ENCODE data around the gene AHCTF1. TPM values are rescaled to one million over a fixed set of nuclear protein-coding genes. Genes with fewer than 3 reads are reported as not detected.
A peak's percentile ranks its signal among the peaks of the same experiment; 100 is the strongest.

AHCTF1 gene
- total RNA-seq, 1 donor from 2014 or later, result 25.2 TPM

DNA sequence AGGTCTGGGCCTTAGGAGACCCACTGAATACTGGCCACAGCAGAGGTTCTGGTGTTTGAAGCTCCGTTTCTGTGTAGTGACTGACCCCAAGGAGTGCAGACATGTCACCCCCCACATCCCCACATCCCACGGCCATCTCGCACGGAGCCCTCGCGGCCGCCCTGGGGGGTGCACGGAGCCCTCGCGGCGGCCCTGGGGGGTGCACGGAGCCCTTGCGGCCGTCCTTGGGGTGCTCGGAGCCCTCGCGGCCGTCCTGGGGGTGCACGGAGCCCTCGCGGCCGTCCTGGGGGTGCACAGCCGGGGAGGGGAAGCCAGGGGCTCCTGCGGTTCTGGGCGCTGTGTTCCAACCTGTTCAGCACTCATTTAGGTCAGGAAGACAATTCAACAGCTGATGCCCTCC is 139.1 kb downstream of the AHCTF1 start:
- Mint-ChIP-seq H3K27ac (ENCODE audit: unreplicated experiment) (peak overlapping the region; percentile 97), H3K36me3 (ENCODE audit: unreplicated experiment) (peaks cover 14% of the 10 kb centered on the region), H3K4me3 (ENCODE audit: unreplicated experiment) (peak overlapping the region; percentile 75), H3K9me3 (ENCODE audit: unreplicated experiment) (peaks cover 16% of the 10 kb centered on the region), H3K4me1 (ENCODE audit: low read depth, unreplicated experiment) (peaks cover 29% of the 10 kb centered on the region), H3K27me3 (ENCODE audit: unreplicated experiment) (peaks cover 19% of the 10 kb centered on the region)
- no peak for DNase-seq
- TF ChIP-seq, protein P1, sequence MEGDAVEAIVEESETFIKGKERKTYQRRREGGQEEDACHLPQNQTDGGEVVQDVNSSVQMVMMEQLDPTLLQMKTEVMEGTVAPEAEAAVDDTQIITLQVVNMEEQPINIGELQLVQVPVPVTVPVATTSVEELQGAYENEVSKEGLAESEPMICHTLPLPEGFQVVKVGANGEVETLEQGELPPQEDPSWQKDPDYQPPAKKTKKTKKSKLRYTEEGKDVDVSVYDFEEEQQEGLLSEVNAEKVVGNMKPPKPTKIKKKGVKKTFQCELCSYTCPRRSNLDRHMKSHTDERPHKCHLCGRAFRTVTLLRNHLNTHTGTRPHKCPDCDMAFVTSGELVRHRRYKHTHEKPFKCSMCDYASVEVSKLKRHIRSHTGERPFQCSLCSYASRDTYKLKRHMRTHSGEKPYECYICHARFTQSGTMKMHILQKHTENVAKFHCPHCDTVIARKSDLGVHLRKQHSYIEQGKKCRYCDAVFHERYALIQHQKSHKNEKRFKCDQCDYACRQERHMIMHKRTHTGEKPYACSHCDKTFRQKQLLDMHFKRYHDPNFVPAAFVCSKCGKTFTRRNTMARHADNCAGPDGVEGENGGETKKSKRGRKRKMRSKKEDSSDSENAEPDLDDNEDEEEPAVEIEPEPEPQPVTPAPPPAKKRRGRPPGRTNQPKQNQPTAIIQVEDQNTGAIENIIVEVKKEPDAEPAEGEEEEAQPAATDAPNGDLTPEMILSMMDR (IDR thresholded peaks at IDR 0.05; ENCODE audit: partially characterized antibody, unreplicated experiment), result no peak

DNA sequence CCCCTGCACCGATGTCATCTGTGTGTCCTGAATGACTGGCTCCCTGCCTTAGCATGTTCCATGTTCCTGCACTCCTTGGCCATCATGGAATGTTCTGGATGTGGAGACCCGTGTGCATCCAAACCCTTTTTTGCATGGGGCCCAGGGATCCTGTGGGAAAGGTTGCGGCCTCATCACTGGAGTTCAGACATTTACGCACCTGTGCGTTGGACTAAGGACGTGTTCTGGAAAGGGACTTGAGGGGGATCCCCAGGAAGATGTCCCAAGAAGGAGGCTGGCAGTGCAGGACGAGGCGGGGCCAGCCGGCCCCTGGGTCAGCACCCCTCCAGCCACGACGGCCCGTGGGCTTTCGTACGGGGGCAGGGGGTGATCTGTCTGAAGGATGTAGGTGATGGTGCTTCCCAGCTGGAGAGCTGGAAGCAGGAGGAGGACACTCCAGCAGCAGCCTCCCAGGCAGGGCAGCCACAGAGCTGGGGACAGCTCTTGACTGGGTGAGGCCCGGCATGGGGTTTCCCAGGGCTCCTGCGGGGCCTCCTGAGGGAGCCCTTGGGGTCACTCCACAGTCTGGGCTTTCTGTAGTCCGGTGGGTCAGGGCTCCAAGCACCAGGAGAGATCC is 140.3 kb downstream of the AHCTF1 start:
- peaks cover 29% of the 10 kb centered on the region for H3K4me1 Mint-ChIP-seq (ENCODE audit: low read depth, unreplicated experiment)
- DNase-seq, result no peak
- peaks cover 21% of the 10 kb centered on the region for H3K27me3 Mint-ChIP-seq (ENCODE audit: unreplicated experiment)
- H3K4me3 Mint-ChIP-seq (ENCODE audit: unreplicated experiment), result no peak overlapping the region
- H3K36me3 Mint-ChIP-seq (ENCODE audit: unreplicated experiment), result peaks cover 14% of the 10 kb centered on the region
- H3K27ac Mint-ChIP-seq (ENCODE audit: unreplicated experiment), result no peak overlapping the region
- TF ChIP-seq, protein P1 (IDR thresholded peaks at IDR 0.05; ENCODE audit: partially characterized antibody, unreplicated experiment), result no peak
- peaks cover 16% of the 10 kb centered on the region for H3K9me3 Mint-ChIP-seq (ENCODE audit: unreplicated experiment)

DNA sequence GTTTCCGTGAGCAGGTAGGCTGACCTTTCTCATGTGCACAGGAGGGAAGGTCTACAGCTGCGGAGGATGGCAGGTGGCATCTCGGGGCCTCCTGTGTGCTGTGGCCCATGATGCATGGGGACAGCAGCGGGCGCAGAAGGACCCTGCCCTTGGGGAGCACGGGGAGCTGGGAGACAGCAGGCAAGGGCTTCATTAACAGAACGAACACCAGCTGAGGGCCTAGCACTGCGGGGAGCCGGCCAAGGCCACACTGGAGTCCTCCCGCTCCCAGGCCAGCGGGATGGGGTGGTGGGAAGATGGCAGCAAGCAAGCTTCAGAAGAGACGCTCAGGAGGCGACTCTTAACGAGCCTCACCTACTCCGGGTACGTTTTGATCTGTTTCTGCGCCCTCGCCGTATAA is 140.9 kb downstream of the AHCTF1 start:
- peaks cover 21% of the 10 kb centered on the region for H3K9me3 Mint-ChIP-seq (ENCODE audit: unreplicated experiment)
- H3K4me3 Mint-ChIP-seq (ENCODE audit: unreplicated experiment), result no peak overlapping the region
- peaks cover 28% of the 10 kb centered on the region for H3K4me1 Mint-ChIP-seq (ENCODE audit: low read depth, unreplicated experiment)
- H3K27ac Mint-ChIP-seq (ENCODE audit: unreplicated experiment), result no peak overlapping the region
- peaks cover 16% of the 10 kb centered on the region for H3K36me3 Mint-ChIP-seq (ENCODE audit: unreplicated experiment)
- H3K27me3 Mint-ChIP-seq (ENCODE audit: unreplicated experiment), result peaks cover 25% of the 10 kb centered on the region
- no peak for DNase-seq
- TF ChIP-seq, protein P1 (IDR thresholded peaks at IDR 0.05; ENCODE audit: partially characterized antibody, unreplicated experiment), result no peak

GRCh38 chr1:246790364-246790763 is 141.4 kb downstream of the AHCTF1 start:
- peaks cover 27% of the 10 kb centered on the region for H3K27me3 Mint-ChIP-seq (ENCODE audit: unreplicated experiment)
- no peak for DNase-seq
- no peak overlapping the region for H3K4me3 Mint-ChIP-seq (ENCODE audit: unreplicated experiment)
- peaks cover 13% of the 10 kb centered on the region for H3K36me3 Mint-ChIP-seq (ENCODE audit: unreplicated experiment)
- H3K4me1 Mint-ChIP-seq (ENCODE audit: low read depth, unreplicated experiment), result peaks cover 24% of the 10 kb centered on the region
- H3K27ac Mint-ChIP-seq (ENCODE audit: unreplicated experiment), result no peak overlapping the region
- H3K9me3 Mint-ChIP-seq (ENCODE audit: unreplicated experiment), result peaks cover 23% of the 10 kb centered on the region
- TF ChIP-seq, protein P1 (IDR thresholded peaks at IDR 0.05; ENCODE audit: partially characterized antibody, unreplicated experiment), result no peak

GRCh38 chr1:246789454-246790339 is 142.1 kb downstream of the AHCTF1 start:
- Mint-ChIP-seq H3K27ac (ENCODE audit: unreplicated experiment) (peak overlapping the region; percentile 52), H3K36me3 (ENCODE audit: unreplicated experiment) (peaks cover 17% of the 10 kb centered on the region), H3K4me3 (ENCODE audit: unreplicated experiment) (peak overlapping the region; percentile 53), H3K4me1 (ENCODE audit: low read depth, unreplicated experiment) (peaks cover 23% of the 10 kb centered on the region), H3K27me3 (ENCODE audit: unreplicated experiment) (peaks cover 28% of the 10 kb centered on the region), H3K9me3 (ENCODE audit: unreplicated experiment) (peaks cover 25% of the 10 kb centered on the region)
- DNase-seq, result no peak
- TF ChIP-seq, protein P1 (IDR thresholded peaks at IDR 0.05; ENCODE audit: partially characterized antibody, unreplicated experiment), result no peak
